ENCODE data around the gene CAPN10. TPM values are rescaled to one million over a fixed set of nuclear protein-coding genes. Genes with fewer than 3 reads are reported as not detected.

CAPN10 gene
- total and polyA plus RNA-seq, 2 donors (not counting 3 experiments of a cell fraction or from before 2014, with no cell fraction given) = 25.2 to 39.9 TPM

DNA sequence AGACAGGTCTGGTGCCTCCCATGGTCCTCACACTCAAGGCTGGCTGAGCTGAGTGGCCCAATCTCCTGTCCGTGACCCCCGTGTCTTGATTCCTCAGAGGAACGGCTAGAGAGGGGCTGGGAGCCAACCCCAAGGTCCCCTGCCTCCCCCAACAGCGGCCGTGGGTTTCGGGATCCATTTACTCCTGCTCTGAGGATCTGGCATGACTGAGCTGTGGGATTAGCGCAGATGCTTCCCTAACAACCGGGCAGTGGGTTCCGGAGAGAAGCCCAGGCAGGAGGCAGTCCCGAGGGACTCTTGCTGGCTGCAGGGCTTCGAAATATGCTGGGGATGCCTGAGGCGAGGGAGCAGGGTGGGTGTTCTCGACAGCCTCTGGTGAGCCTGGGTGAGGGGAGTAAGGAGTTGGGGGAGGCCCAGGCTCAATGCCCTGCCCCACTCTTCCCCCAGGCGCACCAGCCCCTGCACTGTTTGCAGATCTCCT lies 57.7 kb downstream of the CAPN10 start:
- POLR2A ChIA-PET = no interaction called here
- H3K9me3 ChIP-seq (replicated peaks; ENCODE audit: control insufficient read depth, insufficient read depth, low read length) = no peaks in the 10 kb centered on the region
- H3K27me3 ChIP-seq (ENCODE audit: control insufficient read depth in 2 of 2, insufficient read depth in 2 of 2, low read length in 2 of 2) = peaks cover 0 to 2% of the 10 kb centered on the region in 2 experiments
- BruUV-seq (replicated peaks) = no TSS peak
- intact Hi-C loops (cut with micrococcal nuclease) (no loop called here), dilution Hi-C loops (cut with MboI; ENCODE audit: extremely low pct_ligation_motif_present, low sequenced_read_pairs) (no loop called here)
- no peaks in the 10 kb centered on the region for H3K4me1 ChIP-seq (ENCODE audit: control insufficient read depth, extremely low read depth, insufficient read depth, low read length)
- CTCF ChIA-PET = no interaction called here
- no peak for FAIRE-seq
- no peaks in the 10 kb centered on the region for H3K79me2 ChIP-seq (ENCODE audit: control insufficient read depth, insufficient read depth, low read length)
- no peaks in the 10 kb centered on the region for H3K36me3 ChIP-seq (ENCODE audit: control insufficient read depth in 2 of 2, extremely low read depth in 1 of 2, insufficient read depth in 2 of 2, low read length in 2 of 2)
- DNase-seq (ENCODE audit: low read depth, low spot score) = no peak
- H2AFZ ChIP-seq (ENCODE audit: low read depth, low read length) = no peak overlapping the region
- H3K4me2 ChIP-seq (ENCODE audit: insufficient read depth, low read length) = no peak overlapping the region
- H3K9ac ChIP-seq (replicated peaks; ENCODE audit: extremely low read depth, insufficient read depth, low read length) = no peak overlapping the region
- no peaks in the 10 kb centered on the region for H4K20me1 ChIP-seq (replicated peaks; ENCODE audit: control insufficient read depth, extremely low read depth, insufficient read depth, low read length)
- H3K27ac ChIP-seq (ENCODE audit: insufficient read depth, low read depth, low read length) = no peak overlapping the region
- TF ChIP-seq MYC (IDR thresholded peaks at IDR 0.05; ENCODE audit: low read depth, low read length) = no peak
- no peak for TF ChIP-seq POLR2A (IDR thresholded peaks at IDR 0.05; ENCODE audit: low read depth, low read length)
- no peak for TF ChIP-seq JUN (IDR thresholded peaks at IDR 0.05; ENCODE audit: borderline replicate concordance, insufficient read depth, insufficient read length, low read depth)
- no peak for TF ChIP-seq FOS (IDR thresholded peaks at IDR 0.05; ENCODE audit: borderline replicate concordance, insufficient read depth, low read length)
- no peak for TF ChIP-seq EZH2 (IDR thresholded peaks at IDR 0.05; ENCODE audit: borderline replicate concordance, low read depth, low read length, severe bottlenecking)
- no peak for TF ChIP-seq POLR2AphosphoS5 (IDR thresholded peaks at IDR 0.05; ENCODE audit: insufficient read depth, low read depth, low read length)
- no peak for TF ChIP-seq CTCF (IDR thresholded peaks at IDR 0.05; ENCODE audit: extremely low read depth in 1 of 2, insufficient read depth in 1 of 2, low read depth in 1 of 2, low read length in 2 of 2)
- TF ChIP-seq, protein P1, sequence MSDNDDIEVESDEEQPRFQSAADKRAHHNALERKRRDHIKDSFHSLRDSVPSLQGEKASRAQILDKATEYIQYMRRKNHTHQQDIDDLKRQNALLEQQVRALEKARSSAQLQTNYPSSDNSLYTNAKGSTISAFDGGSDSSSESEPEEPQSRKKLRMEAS (IDR thresholded peaks at IDR 0.05; ENCODE audit: insufficient read depth, insufficient read length) = no peak
- no peak for TF ChIP-seq GATA2 (IDR thresholded peaks at IDR 0.05; ENCODE audit: insufficient read depth, insufficient read length, low read depth, low read length)
- H3K9me1 ChIP-seq (replicated peaks; ENCODE audit: control insufficient read depth, extremely low read depth, insufficient read depth, low read length) = no peaks in the 10 kb centered on the region
- no peak overlapping the region for H3K4me3 ChIP-seq (replicated peaks in 1 of 3; ENCODE audit: insufficient read depth in 1 of 3, low read depth in 1 of 3, low read length in 3 of 3)

Data from endothelial cell of umbilical vein (primary cell).